SK-MEL-5 (cell line): ENCODE data around the gene OR2L5. TPM values are rescaled to one million over a fixed set of nuclear protein-coding genes. Genes with fewer than 3 reads are reported as not detected.

ENCODE experiments used
- DNase-seq: peaks from one replicate; pipeline ENCODE4 v3.0.0-alpha.2; 2016; ENCODE audit warnings: low read depth, low spot score
- in situ Hi-C: cut with HindIII; loops from 2 replicates; pipeline ENCODE4 v1.10.0; 2016; ENCODE audit warnings: low sequenced_read_pairs, high pct_unique_total_duplicates, low pct_unique_long_range_greater_than_20kb
- polyA plus RNA-seq, 2 experiments: library from polyadenylated mRNA; depleted of rRNA; stranded (reverse); fragments of >200 nt; gene quantifications; 2 replicates each; pipeline ENCODE4 v1.2.3, GENCODE V29; 2015
- total RNA-seq: library from RNA; depleted of rRNA; stranded (reverse); fragments of >200 nt; shearing (Covaris generic); gene quantifications from 2 replicates; pipeline ENCODE4 v1.2.3, GENCODE V29; 2014; rRNA removed

Gene OR2L5
- total RNA-seq, result not detected in 2 replicates
- not detected in 2 replicates for polyA plus RNA-seq (2015; cell fraction: cytosol; rRNA removed)
- polyA plus RNA-seq (2015; cell fraction: nucleus; rRNA removed), result not detected in 2 replicates

- in situ Hi-C loops, result no loop called here
- DNase-seq, result no peak
Observed at GRCh38 chr1:248013229-248013710, at the start of gene OR2L5. Gene OR2L5, plus strand, starts transcription at chr1:248013660. Its CDS starts 8,288 bp downstream, at chr1:248021948.

- in situ Hi-C loops, result no loop called here
- DNase-seq, result no peak
Observed at GRCh38 chr1:247964933-247965332, 48.5 kb upstream of the OR2L5 start, which contains the start of gene OR2AK2. Gene OR2AK2, plus strand, starts transcription at chr1:247965233. Its CDS starts 144 bp downstream, at chr1:247965377.

GRCh38 chr1:247966532-247967204 is 46.8 kb upstream of the OR2L5 start:
- in situ Hi-C loops, result no loop called here
- DNase-seq, result no peak

- no peak for DNase-seq
- in situ Hi-C loops, result no loop called here
Observed at GRCh38 chr1:247992986-247993385, 20.5 kb upstream of the OR2L5 start.

- DNase-seq, result no peak
- in situ Hi-C loops, result no loop called here
Observed at GRCh38 chr1:247998811-247999210, 14.6 kb upstream of the OR2L5 start.

- in situ Hi-C loops, result no loop called here
- DNase-seq, result no peak
Observed at GRCh38 chr1:248000169-248000568, 13.3 kb upstream of the OR2L5 start.

- no peak for DNase-seq
- in situ Hi-C loops, result no loop called here
Observed at GRCh38 chr1:248007778-248008177, 5.7 kb upstream of the OR2L5 start.

GRCh38 chr1:248009681-248010080 is 3.8 kb upstream of the OR2L5 start:
- in situ Hi-C loops, result no loop called here
- DNase-seq, result no peak

- in situ Hi-C loops, result no loop called here
- DNase-seq, result no peak
Observed at GRCh38 chr1:248015803-248016202, 2.3 kb downstream of the OR2L5 start.

- DNase-seq, result no peak
- in situ Hi-C loops, result no loop called here
Observed at GRCh38 chr1:248029770-248030169, 16.3 kb downstream of the OR2L5 start, which contains the start of gene OR2L2. Gene OR2L2, plus strand, starts transcription at chr1:248030070. Its CDS starts 8,198 bp downstream, at chr1:248038268.

- in situ Hi-C loops, result no loop called here
- no peak for DNase-seq
Observed at GRCh38 chr1:248045209-248045608, 31.7 kb downstream of the OR2L5 start.

GRCh38 chr1:248046536-248046935 is 33.1 kb downstream of the OR2L5 start, which contains the start of gene OR2L3:
Gene OR2L3, plus strand, starts transcription at chr1:248046836. Its CDS starts 13,846 bp downstream, at chr1:248060682.
- in situ Hi-C loops, result no loop called here
- DNase-seq, result no peak

- DNase-seq, result no peak
- in situ Hi-C loops, result no loop called here
Observed at GRCh38 chr1:248047008-248047407, 33.5 kb downstream of the OR2L5 start.

- in situ Hi-C loops, result no loop called here
- DNase-seq, result no peak
Observed at GRCh38 chr1:248054671-248055070, 41.2 kb downstream of the OR2L5 start.

- in situ Hi-C loops, result no loop called here
- DNase-seq, result no peak
Observed at GRCh38 chr1:248055261-248055660, 41.8 kb downstream of the OR2L5 start.

- DNase-seq, result no peak
- in situ Hi-C loops, result no loop called here
Observed at GRCh38 chr1:248065071-248065470, 51.6 kb downstream of the OR2L5 start.

- DNase-seq, result no peak
- in situ Hi-C loops, result no loop called here
Observed at GRCh38 chr1:248065604-248066003, 52.1 kb downstream of the OR2L5 start.
